Cortex of kidney (tissue), 1 donor: ENCODE data around the gene SNX14.

ENCODE experiments used
- DNase-seq: peaks from one replicate; lab custom pipeline; 2025; lab: John Stamatoyannopoulos, UW

Gene SNX14

DNA sequence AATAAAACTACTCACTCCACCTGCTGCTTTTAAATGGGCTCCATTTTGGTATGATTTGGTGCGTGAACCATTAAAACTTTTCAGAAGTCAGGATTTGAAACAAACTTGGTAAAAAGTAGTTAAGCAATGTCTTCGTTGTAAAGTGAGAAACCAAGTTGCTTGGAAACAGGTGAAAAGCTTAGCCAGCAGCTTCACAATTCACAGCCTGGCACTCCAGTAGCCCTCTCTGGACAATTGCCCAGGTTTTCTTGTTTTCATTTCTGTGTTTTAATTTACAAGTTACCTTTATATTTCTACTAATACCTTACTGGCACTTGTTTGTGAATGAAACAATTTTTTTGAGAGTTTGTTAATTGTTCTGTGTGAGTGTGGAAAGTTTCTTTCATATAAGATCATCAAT is 131.0 kb downstream of the SNX14 start:
- no peak for DNase-seq

DNA sequence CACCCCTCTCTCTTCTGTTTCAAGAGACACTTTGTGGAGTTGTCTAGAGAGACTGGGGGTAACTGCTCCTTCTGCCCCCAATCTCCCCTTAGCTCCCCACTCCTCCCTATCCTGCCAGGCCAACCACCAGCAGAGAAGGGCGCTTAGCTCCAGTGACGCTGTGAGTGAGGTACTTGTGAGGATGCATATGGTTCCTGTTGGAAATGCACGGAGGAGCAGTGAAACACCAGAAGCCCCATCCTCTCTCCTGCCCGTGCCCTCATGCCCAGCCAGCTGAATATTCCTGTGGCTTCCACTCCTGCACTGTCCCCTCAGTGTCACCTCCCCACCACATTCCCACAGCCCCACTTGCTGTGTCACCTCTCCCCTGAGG is 131.9 kb downstream of the SNX14 start:
- no peak for DNase-seq

DNA sequence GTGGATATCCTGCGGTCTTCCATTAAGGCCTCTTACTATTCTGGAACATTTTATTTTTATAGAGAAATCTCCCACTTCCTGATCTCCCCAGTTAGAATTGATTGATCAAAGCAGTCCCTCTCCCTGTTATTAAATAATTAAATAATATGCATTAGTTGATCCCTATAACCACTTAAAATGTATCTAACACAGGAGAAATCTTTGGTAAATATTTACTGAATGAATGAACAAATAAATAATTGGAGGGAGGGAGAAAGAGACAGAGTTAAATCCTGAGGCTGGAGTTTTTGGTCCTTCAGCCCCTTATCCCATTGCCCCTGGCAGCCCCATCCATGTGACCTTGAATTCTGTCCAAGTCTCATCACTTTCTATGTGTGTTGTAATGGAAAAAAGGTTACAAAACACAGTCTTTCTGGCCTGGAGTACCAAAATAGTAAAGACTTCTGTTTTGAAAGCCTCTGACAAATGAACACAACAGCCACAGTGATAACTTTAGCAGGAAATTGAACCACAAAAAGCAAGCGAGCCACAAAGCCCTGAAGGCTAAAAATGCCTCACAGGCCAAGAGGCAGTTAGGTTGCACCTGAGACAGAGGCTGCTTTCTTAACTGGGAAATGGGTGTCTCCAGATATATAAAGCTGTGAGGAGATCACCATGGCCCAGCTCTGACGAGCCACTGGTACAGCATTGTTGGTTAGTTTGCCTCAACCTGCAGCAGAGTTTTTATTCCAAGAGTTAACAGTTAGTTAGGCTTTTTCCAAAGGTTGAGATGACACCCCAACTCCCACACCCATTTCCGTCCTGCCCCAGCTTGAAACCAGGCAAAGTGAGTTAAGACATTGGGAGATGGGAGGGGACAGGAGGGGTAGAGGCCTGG is 132.5 kb downstream of the SNX14 start:
- no peak for DNase-seq

GRCh38 chr6:85460154-85460920 is 133.3 kb downstream of the SNX14 start:
- no peak for DNase-seq

- no peak for DNase-seq
These were observed 134.3 kb downstream of the SNX14 start for GRCh38 chr6:85459224-85459901.

DNA sequence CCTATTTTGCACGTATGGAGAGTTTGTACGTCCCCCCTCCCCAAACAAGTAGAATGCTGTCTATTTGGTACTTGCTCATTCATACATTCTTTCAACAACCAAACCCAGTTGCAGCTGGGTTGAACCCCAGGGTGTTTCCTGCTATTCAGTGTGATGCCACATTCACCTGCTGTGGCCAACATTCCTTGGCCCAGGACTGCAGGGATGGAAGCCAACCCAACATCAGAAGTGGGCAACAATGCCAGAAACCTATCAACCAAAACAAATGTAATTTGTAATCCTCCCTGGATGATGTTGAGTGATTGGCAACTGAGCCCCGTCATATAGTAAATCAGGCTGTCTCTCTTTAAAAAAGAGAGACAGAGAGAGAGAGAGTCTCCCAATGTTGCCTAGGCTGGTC is 134.9 kb downstream of the SNX14 start:
- DNase-seq, result no peak

DNA sequence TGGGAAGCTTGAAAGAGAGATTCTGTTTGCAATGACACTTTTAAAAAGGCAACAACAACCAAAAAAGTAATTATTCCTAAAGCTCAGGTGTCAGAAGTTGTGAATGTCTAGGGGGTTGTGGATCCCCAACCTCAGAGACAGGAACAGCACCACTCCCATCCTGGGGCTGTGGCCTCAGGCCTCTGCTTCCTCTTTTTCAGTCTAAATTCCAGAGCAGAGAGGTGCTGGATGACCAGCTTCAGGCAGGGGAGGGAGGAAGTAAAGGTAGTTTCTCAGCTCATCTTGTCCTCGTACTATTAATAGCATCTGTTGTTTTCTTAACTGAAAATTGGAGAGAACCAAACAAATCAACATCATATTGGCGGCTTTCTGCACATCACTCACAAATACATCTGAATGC is 135.5 kb downstream of the SNX14 start:
- DNase-seq, result no peak

DNA sequence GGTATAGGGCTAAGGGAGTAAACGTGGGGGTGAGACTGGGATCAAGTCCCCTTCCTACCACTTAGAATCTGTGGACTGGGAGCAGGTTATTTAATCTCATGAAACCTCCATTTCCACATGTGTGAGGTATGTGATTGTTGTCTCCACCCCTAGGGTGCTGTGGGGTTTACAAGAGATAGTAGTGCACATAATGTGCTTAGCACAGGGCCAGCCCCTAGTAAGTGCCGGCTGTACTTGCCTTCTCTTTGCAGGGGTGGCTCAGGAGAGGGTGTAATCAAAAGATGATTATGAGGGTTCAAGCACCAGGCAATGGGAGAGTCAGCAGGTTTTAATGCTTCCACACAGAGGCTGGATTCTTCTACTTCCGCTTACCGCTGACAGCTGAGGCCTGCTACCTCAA is 136.9 kb downstream of the SNX14 start:
- DNase-seq, result no peak
